Breast epithelium (tissue), 4 donors: ENCODE data around the gene AGPAT3. TPM values are rescaled to one million over a fixed set of nuclear protein-coding genes. Genes with fewer than 3 reads are reported as not detected.

Source experiments
- DNase-seq, 2 donors: peaks; one replicate each; pipeline ENCODE4 v3.0.0-alpha.2; 2019; ENCODE audit warnings: low spot score in 2 of 2
- H3K27ac ChIP-seq, 2 donors: fragments of 200-600 bp; sonication (generic) in 1 of 2; one replicate each; pipeline ENCODE4 v1.5.1; 2016 to 2019; ENCODE audit warnings: mild to moderate bottlenecking in 1 of 2
- H3K27me3 ChIP-seq, 2 donors: fragments of 200-600 bp; sonication (generic) in 1 of 2; one replicate each; pipeline versions ENCODE4 v1.5.1 to v1.6.0; 2017 to 2019; ENCODE audit warnings: control low read depth in 1 of 2, mild to moderate bottlenecking in 1 of 2
- H3K36me3 ChIP-seq: fragments of 200-600 bp; one replicate; pipeline ENCODE4 v1.5.1; 2019
- H3K4me1 ChIP-seq, 2 donors: fragments of 200-600 bp; sonication (generic); one replicate each; pipeline ENCODE4 v1.5.1; 2016 to 2019; ENCODE audit warnings: control low read depth in 1 of 2
- H3K4me3 ChIP-seq, 3 donors: fragments of 200-600 bp; sonication (generic); 1 replicate in 2 of 3; 2 replicates in 1 of 3; pipeline ENCODE4 v1.5.1; 2016 to 2019; ENCODE audit warnings: mild to moderate bottlenecking in 3 of 3, moderate library complexity in 2 of 3
- H3K9me3 ChIP-seq, 2 donors: fragments of 200-600 bp; sonication (generic) in 1 of 2; one replicate each; pipeline ENCODE4 v1.5.1; 2016 to 2019; ENCODE audit warnings: control low read depth in 1 of 2
- POLR2A ChIP-seq: fragments of 450-650 bp; IDR thresholded peaks from one replicate; pipeline ENCODE4 v1.6.1; 2016; ENCODE audit warnings: antibody characterized with exemption, mild to moderate bottlenecking, moderate library complexity
- POLR2AphosphoS5 ChIP-seq, 3 donors: sonication (generic); formaldehyde crosslinking; IDR thresholded peaks; one replicate each; pipeline ENCODE4 v1.6.1; 2017; ENCODE audit warnings: antibody characterized with exemption in 3 of 3
- intact Hi-C: fragments of 100-400 bp; cut with DNase I; formaldehyde crosslinking; loops from one replicate; pipeline ENCODE4 v1.15.1; 2023; ENCODE audit warnings: low total_unique reads
- total RNA-seq, 3 donors: library from RNA; depleted of rRNA; stranded (reverse); fragments of >200 nt; gene quantifications; one replicate each; pipeline ENCODE4 v1.1.0, GENCODE V29; 2016
- TF ChIP-seq, protein P1 (sequence below), 3 donors: fragments of 450-650 bp; IDR thresholded peaks; one replicate each; pipeline ENCODE4 v1.5.1; 2016 to 2017; ENCODE audit warnings: antibody characterized with exemption in 3 of 3, mild to moderate bottlenecking in 3 of 3, moderate library complexity in 3 of 3

AGPAT3 gene
- total RNA-seq, 3 donors from 2014 or later, result 27.2 to 35.8 (median 28.2) TPM

DNA sequence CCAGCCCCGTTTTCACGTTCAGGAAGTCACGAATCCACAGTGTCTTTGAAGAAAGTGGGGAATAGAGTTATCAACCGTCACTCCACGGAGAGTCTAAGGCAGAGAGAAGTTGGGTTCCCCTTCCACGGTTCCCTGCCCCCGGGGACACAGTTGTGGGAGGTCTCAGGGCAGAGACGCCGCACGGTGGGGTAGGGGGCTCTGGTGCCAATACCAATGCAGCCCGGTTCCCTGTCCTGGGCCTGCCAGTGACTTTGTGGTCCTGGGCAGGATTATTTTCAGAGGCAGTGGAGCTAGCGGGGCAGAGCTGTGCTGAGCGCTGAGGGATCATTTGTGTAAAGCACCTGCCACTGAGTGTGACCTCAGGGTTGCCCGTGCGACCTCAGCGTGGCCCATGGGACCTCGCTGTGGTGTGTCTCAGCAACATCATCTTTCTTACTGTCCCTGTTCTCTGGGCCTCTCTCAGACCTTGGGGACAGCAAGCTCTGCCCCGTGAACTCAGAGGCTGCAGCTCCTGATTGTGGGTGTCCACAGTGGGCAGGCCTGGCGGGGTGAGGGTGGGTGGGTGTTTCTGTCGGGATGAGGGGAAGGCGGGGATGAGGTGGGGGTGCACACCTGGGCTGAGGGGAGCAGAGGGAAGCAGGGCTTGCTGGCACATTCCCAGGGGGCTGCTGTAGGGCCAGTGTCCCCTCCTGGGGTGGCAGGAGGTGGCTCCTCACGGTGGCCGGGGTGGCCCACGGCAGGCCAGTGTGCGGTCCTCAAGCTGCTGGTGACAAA lies 65.2 kb downstream of the AGPAT3 start:
- no peaks in the 10 kb centered on the region for H3K9me3 ChIP-seq
- DNase-seq, result no peak
- H3K27ac ChIP-seq, result peak overlapping the region in 1 of 2 donors; percentile 88

DNA sequence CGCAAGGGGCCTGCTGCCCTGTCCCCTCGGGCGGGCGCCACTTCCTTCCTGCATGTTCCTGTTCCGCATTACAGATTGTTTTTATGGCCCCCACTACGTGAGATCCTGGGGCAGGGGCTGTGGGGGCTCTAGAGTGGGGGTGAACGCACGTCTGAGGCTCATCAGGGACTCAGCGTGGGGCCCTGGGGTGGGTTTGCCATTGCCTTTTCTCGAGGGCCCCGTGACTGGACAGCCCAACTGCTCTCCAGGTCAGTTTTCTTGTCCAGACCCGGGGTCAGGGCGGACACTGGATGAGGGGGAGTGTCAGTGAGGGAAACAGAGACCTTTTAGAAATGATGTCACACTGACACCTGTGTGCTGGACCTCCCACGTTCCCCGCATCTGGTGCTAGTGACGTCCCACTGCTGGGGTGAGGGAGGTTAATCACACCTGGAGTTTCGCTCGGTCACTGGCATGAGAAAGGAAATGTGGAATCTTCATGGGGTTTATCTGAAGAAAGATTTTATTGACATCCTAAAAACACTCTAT lies 65.9 kb downstream of the AGPAT3 start:
- H3K4me3 ChIP-seq, result no peak overlapping the region
- peaks cover 0 to 3% of the 10 kb centered on the region in 2 donors for H3K4me1 ChIP-seq
- TF ChIP-seq POLR2A (no peak), POLR2AphosphoS5 (IDR thresholded peaks at IDR 0.05) (no peak)
- TF ChIP-seq, protein P1, sequence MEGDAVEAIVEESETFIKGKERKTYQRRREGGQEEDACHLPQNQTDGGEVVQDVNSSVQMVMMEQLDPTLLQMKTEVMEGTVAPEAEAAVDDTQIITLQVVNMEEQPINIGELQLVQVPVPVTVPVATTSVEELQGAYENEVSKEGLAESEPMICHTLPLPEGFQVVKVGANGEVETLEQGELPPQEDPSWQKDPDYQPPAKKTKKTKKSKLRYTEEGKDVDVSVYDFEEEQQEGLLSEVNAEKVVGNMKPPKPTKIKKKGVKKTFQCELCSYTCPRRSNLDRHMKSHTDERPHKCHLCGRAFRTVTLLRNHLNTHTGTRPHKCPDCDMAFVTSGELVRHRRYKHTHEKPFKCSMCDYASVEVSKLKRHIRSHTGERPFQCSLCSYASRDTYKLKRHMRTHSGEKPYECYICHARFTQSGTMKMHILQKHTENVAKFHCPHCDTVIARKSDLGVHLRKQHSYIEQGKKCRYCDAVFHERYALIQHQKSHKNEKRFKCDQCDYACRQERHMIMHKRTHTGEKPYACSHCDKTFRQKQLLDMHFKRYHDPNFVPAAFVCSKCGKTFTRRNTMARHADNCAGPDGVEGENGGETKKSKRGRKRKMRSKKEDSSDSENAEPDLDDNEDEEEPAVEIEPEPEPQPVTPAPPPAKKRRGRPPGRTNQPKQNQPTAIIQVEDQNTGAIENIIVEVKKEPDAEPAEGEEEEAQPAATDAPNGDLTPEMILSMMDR (IDR thresholded peaks at IDR 0.05), result no peak
- H3K9me3 ChIP-seq, result no peaks in the 10 kb centered on the region
- DNase-seq, result no peak
- no peaks in the 10 kb centered on the region for H3K36me3 ChIP-seq
- intact Hi-C loops, result no loop called here
- peak overlapping the region in 1 of 2 donors; percentile 88 for H3K27ac ChIP-seq
- no peaks in the 10 kb centered on the region for H3K27me3 ChIP-seq

More for the DNA sequence above, 65.2 kb downstream of the AGPAT3 start:
- no peaks in the 10 kb centered on the region for H3K36me3 ChIP-seq
- H3K4me3 ChIP-seq, result no peak overlapping the region
- H3K27me3 ChIP-seq, result no peaks in the 10 kb centered on the region
- TF ChIP-seq POLR2A, result no peak
- TF ChIP-seq, protein P1 (IDR thresholded peaks at IDR 0.05), result no peak
- TF ChIP-seq POLR2AphosphoS5 (IDR thresholded peaks at IDR 0.05), result no peak
- intact Hi-C loops, result no loop called here
- no peaks in the 10 kb centered on the region for H3K4me1 ChIP-seq

- intact Hi-C loops, result no loop called here
- Histone ChIP-seq H3K9me3 (no peaks in the 10 kb centered on the region), H3K27me3 (no peaks in the 10 kb centered on the region), H3K27ac (no peak overlapping the region), H3K4me1 (peaks cover 0 to 8% of the 10 kb centered on the region in 2 donors), H3K36me3 (no peaks in the 10 kb centered on the region), H3K4me3 (no peak overlapping the region)
- TF ChIP-seq POLR2AphosphoS5 (IDR thresholded peaks at IDR 0.05) (no peak), POLR2A (no peak)
- TF ChIP-seq, protein P1 (IDR thresholded peaks at IDR 0.05), result no peak
- no peak for DNase-seq
Measured at GRCh38 chr21:43931489-43931888, 66.5 kb downstream of the AGPAT3 start.

- DNase-seq, result no peak
- Histone ChIP-seq H3K27me3 (no peaks in the 10 kb centered on the region), H3K4me3 (no peak overlapping the region), H3K36me3 (no peaks in the 10 kb centered on the region), H3K4me1 (peaks cover 0 to 8% of the 10 kb centered on the region in 2 donors), H3K9me3 (no peaks in the 10 kb centered on the region), H3K27ac (no peak overlapping the region)
- intact Hi-C loops, result no loop called here
- TF ChIP-seq POLR2A (no peak), POLR2AphosphoS5 (IDR thresholded peaks at IDR 0.05) (no peak)
- TF ChIP-seq, protein P1 (IDR thresholded peaks at IDR 0.05), result no peak
Measured at GRCh38 chr21:43932005-43932404, 67.0 kb downstream of the AGPAT3 start.

DNA sequence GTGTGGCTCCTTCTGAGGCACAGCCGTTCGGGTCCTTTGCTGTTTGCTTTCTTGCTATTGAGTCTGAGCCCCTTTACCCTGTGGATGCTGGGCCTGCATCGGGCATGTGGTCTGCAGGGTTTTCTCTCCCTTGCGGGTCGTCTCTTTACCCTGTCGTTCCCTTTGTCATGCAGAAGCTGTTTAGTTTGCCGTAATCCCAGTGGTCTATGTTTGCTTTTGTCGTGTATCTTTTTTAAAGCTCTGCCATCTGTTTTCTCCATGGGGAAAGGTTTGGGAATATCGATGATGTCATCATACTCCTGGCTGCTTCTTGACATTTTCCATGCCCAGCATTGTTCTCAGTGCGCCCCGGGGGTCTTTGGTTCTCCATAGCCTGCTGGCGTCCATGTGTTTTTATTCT lies 68.2 kb downstream of the AGPAT3 start:
- intact Hi-C loops, result no loop called here
- Histone ChIP-seq H3K9me3 (no peaks in the 10 kb centered on the region), H3K36me3 (no peaks in the 10 kb centered on the region), H3K27me3 (no peaks in the 10 kb centered on the region), H3K27ac (no peak overlapping the region), H3K4me3 (no peak overlapping the region), H3K4me1 (peaks cover 0 to 8% of the 10 kb centered on the region in 2 donors)
- TF ChIP-seq POLR2AphosphoS5 (IDR thresholded peaks at IDR 0.05) (no peak), POLR2A (no peak)
- TF ChIP-seq, protein P1 (IDR thresholded peaks at IDR 0.05), result no peak
- DNase-seq, result no peak
